H1 (cell line): Measurements from ENCODE around the gene PRR5. TPM values are rescaled to one million over a fixed set of nuclear protein-coding genes. Genes with fewer than 3 reads are reported as not detected.

ENCODE experiments used
- CTCF ChIA-PET: fragments of 300-600 bp; sonication (Branson Sonifier 250); formaldehyde crosslinking; loops from one replicate; lab custom pipeline; 2021; ENCODE audit not compliant: partially characterized antibody; lab: Charles Lee
- POLR2A ChIA-PET: fragments of 300-600 bp; sonication (Branson Sonifier 250); formaldehyde crosslinking; loops from one replicate; lab custom pipeline; 2021; ENCODE audit warnings: inconsistent platforms; ENCODE audit not compliant: partially characterized antibody; lab: Charles Lee
- DNase-seq, 2 experiments: peaks; one replicate each; pipeline versions ENCODE4 v3.0.0 to v3.0.0-alpha.2; 2010 to 2022; ENCODE audit warnings: low spot score in 2 of 2, low read depth in 1 of 2, mixed read lengths in 1 of 2
- FAIRE-seq: peaks from 2 replicates; lab custom pipeline; 2011; peaks lifted over from hg19 to GRCh38; lab: Jason Lieb, UNC
- H2AFZ ChIP-seq: 2 replicates; pipeline ENCODE4 v1.8.1; 2012; ENCODE audit warnings: low read length, inconsistent platforms
- H2AK5ac ChIP-seq: 2 replicates; pipeline ENCODE4 v1.6.1; 2013; ENCODE audit warnings: low read depth, low read length
- H2BK120ac ChIP-seq: replicated peaks from 2 replicates; pipeline ENCODE3; 2013; ENCODE audit warnings: low read depth, low read length, inconsistent platforms
- H2BK12ac ChIP-seq: 2 replicates; pipeline ENCODE4 v1.6.1; 2013; ENCODE audit warnings: low read depth, low read length
- H2BK15ac ChIP-seq: 2 replicates; pipeline ENCODE4 v1.6.1; 2013; ENCODE audit warnings: low read length
- H2BK20ac ChIP-seq: 2 replicates; pipeline ENCODE4 v1.6.1; 2013; ENCODE audit warnings: low read length
- H2BK5ac ChIP-seq: 2 replicates; pipeline ENCODE4 v1.6.1; 2013; ENCODE audit warnings: low read depth, low read length
- H3K14ac ChIP-seq: 2 replicates; pipeline ENCODE4 v1.6.1; 2013; ENCODE audit warnings: inconsistent platforms; ENCODE audit not compliant: insufficient read length
- H3K18ac ChIP-seq: 2 replicates; pipeline ENCODE4 v1.6.1; 2013; ENCODE audit warnings: low read length; ENCODE audit errors: extremely low read depth
- H3K23ac ChIP-seq: 2 replicates; pipeline ENCODE4 v1.6.1; 2013; ENCODE audit warnings: inconsistent platforms; ENCODE audit not compliant: insufficient read length
- H3K23me2 ChIP-seq: 2 replicates; pipeline ENCODE4 v1.6.1; 2013; ENCODE audit warnings: low read depth, low read length
- H3K27ac ChIP-seq: 2 replicates; pipeline ENCODE4 v1.6.1; 2011; ENCODE audit warnings: low read depth, low read length, inconsistent platforms
- H3K27me3 ChIP-seq, 4 experiments: replicated peaks in 1 of 4; 1 replicate in 1 of 4; 2 replicates in 3 of 4; pipeline versions ENCODE4 v1.6.1 to v1.8.1; 2011 to 2013; ENCODE audit warnings: low read length in 3 of 4, mild to moderate bottlenecking in 3 of 4, inconsistent platforms in 2 of 4, mixed read lengths in 2 of 4, moderate library complexity in 1 of 4; ENCODE audit not compliant: control insufficient read depth in 3 of 4, insufficient read depth in 3 of 4; ENCODE audit errors: extremely low read depth in 1 of 4
- H3K36me3 ChIP-seq, 4 experiments: 2 replicates each; pipeline versions ENCODE4 v1.6.1 to v1.8.1; 2011 to 2013; ENCODE audit warnings: mild to moderate bottlenecking in 4 of 4, low read length in 3 of 4, moderate library complexity in 2 of 4, control low read depth in 1 of 4, inconsistent platforms in 1 of 4; ENCODE audit not compliant: insufficient read depth in 4 of 4, control insufficient read depth in 2 of 4
- H3K4ac ChIP-seq: replicated peaks from 2 replicates; pipeline ENCODE3; 2013; ENCODE audit warnings: low read length, low read depth, mixed read lengths, inconsistent platforms; ENCODE audit not compliant: insufficient read length
- H3K4me1 ChIP-seq, 4 experiments: replicated peaks in 1 of 4; 1 replicate in 1 of 4; 2 replicates in 3 of 4; pipeline versions ENCODE4 v1.6.1 to v1.8.1; 2011 to 2013; ENCODE audit warnings: low read length in 3 of 4, inconsistent platforms in 2 of 4, mixed read lengths in 1 of 4; ENCODE audit not compliant: insufficient read depth in 4 of 4, control insufficient read depth in 3 of 4
- H3K4me2 ChIP-seq, 2 experiments: 2 replicates each; pipeline versions ENCODE4 v1.6.1 to v1.8.1; 2011 to 2013; ENCODE audit warnings: low read depth in 2 of 2, low read length in 2 of 2, control low read depth in 1 of 2, inconsistent platforms in 1 of 2, mild to moderate bottlenecking in 1 of 2; ENCODE audit not compliant: insufficient read depth in 1 of 2
- H3K4me3 ChIP-seq, 4 experiments: fragments of 200-600, 300-600 bp in 1 of 4; sonication (generic), shearing (Covaris generic), sonication (Bioruptor Twin) in 1 of 4; 2 replicates each; pipeline versions ENCODE4 v1.5.1 to v1.8.1; 2011 to 2016; ENCODE audit warnings: low read length in 4 of 4, low read depth in 3 of 4, control low read depth in 2 of 4, inconsistent platforms in 2 of 4, mild to moderate bottlenecking in 2 of 4, mixed read lengths in 1 of 4, moderate library complexity in 1 of 4; ENCODE audit not compliant: insufficient read depth in 2 of 4; ENCODE audit errors: extremely low read depth in 1 of 4
- H3K56ac ChIP-seq: replicated peaks from 2 replicates; pipeline ENCODE3; 2013; ENCODE audit warnings: low read depth, mild to moderate bottlenecking, mixed read lengths, low read length, inconsistent platforms; ENCODE audit not compliant: insufficient read length
- H3K79me1 ChIP-seq: 2 replicates; pipeline ENCODE4 v1.6.1; 2013; ENCODE audit warnings: low read depth, low read length, control low read depth
- H3K79me2 ChIP-seq, 2 experiments: 2 replicates each; pipeline versions ENCODE4 v1.6.1 to v1.8.1; 2012 to 2013; ENCODE audit warnings: low read length in 2 of 2, mild to moderate bottlenecking in 2 of 2, inconsistent platforms in 1 of 2; ENCODE audit not compliant: insufficient read depth in 2 of 2, control insufficient read depth in 1 of 2
- H3K9ac ChIP-seq, 4 experiments: replicated peaks in 1 of 4; 1 replicate in 1 of 4; 2 replicates in 3 of 4; pipeline versions ENCODE4 v1.6.1 to v1.8.1; 2011 to 2013; ENCODE audit warnings: low read depth in 3 of 4, low read length in 3 of 4, control low read depth in 2 of 4, mild to moderate bottlenecking in 2 of 4, moderate library complexity in 2 of 4, inconsistent platforms in 1 of 4; ENCODE audit errors: extremely low read depth in 1 of 4
- H3K9me3 ChIP-seq, 2 experiments: 2 replicates each; pipeline versions ENCODE4 v1.6.1 to v1.8.1; 2012 to 2013; ENCODE audit warnings: mild to moderate bottlenecking in 2 of 2, moderate library complexity in 2 of 2, control low read depth in 1 of 2, inconsistent platforms in 1 of 2, low read depth in 1 of 2, low read length in 1 of 2, mixed read lengths in 1 of 2; ENCODE audit not compliant: insufficient read depth in 2 of 2
- H4K20me1 ChIP-seq, 2 experiments: replicated peaks in 1 of 2; 2 replicates each; pipeline versions ENCODE3 to v1.8.1; 2011 to 2013; ENCODE audit warnings: inconsistent platforms in 2 of 2, low read length in 2 of 2, mild to moderate bottlenecking in 1 of 2; ENCODE audit not compliant: insufficient read depth in 2 of 2, control insufficient read depth in 1 of 2
- H4K5ac ChIP-seq: 2 replicates; pipeline ENCODE4 v1.6.1; 2013; ENCODE audit warnings: low read length, low read depth, mixed read lengths, inconsistent platforms; ENCODE audit not compliant: insufficient read length
- H4K8ac ChIP-seq: 2 replicates; pipeline ENCODE4 v1.8.0; 2013; ENCODE audit warnings: mild to moderate bottlenecking, moderate library complexity, low read length, inconsistent platforms; ENCODE audit not compliant: insufficient read depth; ENCODE audit errors: extremely low read depth
- H4K91ac ChIP-seq: replicated peaks from 2 replicates; pipeline ENCODE3; 2013; ENCODE audit warnings: low read length, mixed read lengths, inconsistent platforms; ENCODE audit not compliant: insufficient read length
- SP1 ChIP-seq: IDR thresholded peaks from 2 replicates; pipeline ENCODE4 v1.6.1; 2011; ENCODE audit warnings: low read depth, low read length
- SRF ChIP-seq: IDR thresholded peaks from 2 replicates; pipeline ENCODE4 v1.6.1; 2011; ENCODE audit warnings: mild to moderate bottlenecking, low read depth, low read length, moderate library complexity
- WGBS, 2 experiments: shearing (Covaris generic) in 1 of 2; methylation state at CpG; one replicate each; pipeline versions ENCODE4 v1.1.6 to v1.1.7; 2013 to 2015; ENCODE audit warnings: low lambda C conversion rate in 2 of 2, mixed read lengths in 2 of 2, inconsistent platforms in 1 of 2, low coverage in 1 of 2, missing lambda C conversion rate in 1 of 2; ENCODE audit not compliant: insufficient replicate concordance in 2 of 2, insufficient coverage in 1 of 2, insufficient read length in 1 of 2; ENCODE audit errors: extremely low coverage in 1 of 2, missing lambda C conversion rate in 1 of 2; 5-methylcytosine and 5-hydroxymethylcytosine counted together
- polyA plus RNA-seq, 7 experiments: library from polyadenylated mRNA; depleted of rRNA in 3 of 7; stranded (reverse) in 5 of 7; unstranded in 2 of 7; fragments of >200 nt in 5 of 7; fragments of 200-250 nt in 2 of 7; gene quantifications; 1 replicate in 5 of 7; 2 replicates in 1 of 7; 4 replicates in 1 of 7; pipeline versions ENCODE4 v1.2.1 to v1.2.3, GENCODE V29; 2011 to 2013; ENCODE audit warnings: missing spikeins in 2 of 7, mixed read lengths in 2 of 7
- total RNA-seq: library from RNA; stranded (reverse); fragmentation: NEBNext Ultra II Directional; extraction: Animal tissue kit (Norgen Biotek cat#: 25700); gene quantifications from 2 replicates; pipeline ENCODE4 v1.2.1, GENCODE V29; 2021

Gene PRR5
- total and polyA plus RNA-seq, 2 of the 8 experiments (the other 6 are each of a cell fraction or from before 2014, with no cell fraction given): 16.5 to 25.7 TPM

GRCh38 chr22:44721213-44721612 is 19.2 kb downstream of the PRR5 start:
- Histone ChIP-seq H2BK20ac (no peak overlapping the region), H3K18ac (no peak overlapping the region), H3K9me3 (no peaks in the 10 kb centered on the region), H3K4me1 (peaks cover 0 to 8% (median 3%) of the 10 kb centered on the region in 4 experiments; a peak in 6 of 7 replicates), H2BK120ac (no peak overlapping the region), H3K9ac (no peak overlapping the region), H2AK5ac (no peak overlapping the region), H3K23ac (no peak overlapping the region), H3K56ac (no peak overlapping the region), H2BK12ac (no peak overlapping the region; the same call in 1 of the 2 replicates), H3K79me1 (no peaks in the 10 kb centered on the region; the same call in 1 of the 2 replicates), H2AFZ (no peak overlapping the region), H3K4ac (no peak overlapping the region), H3K4me3 (no peak overlapping the region), H4K5ac (no peak overlapping the region), H3K36me3 (no peaks in the 10 kb centered on the region), H2BK15ac (no peak overlapping the region), H4K8ac (no peak overlapping the region), H3K79me2 (no peaks in the 10 kb centered on the region), H3K23me2 (no peaks in the 10 kb centered on the region), H2BK5ac (0 out of 2 replicates have a peak overlapping the region, but pooled peaks have one; percentile 21), H3K27ac (no peak overlapping the region), H3K27me3 (no peaks in the 10 kb centered on the region), H4K20me1 (peaks cover 0 to 9% of the 10 kb centered on the region in 2 experiments), H4K91ac (no peak overlapping the region), H3K14ac (no peak overlapping the region), H3K4me2 (no peak overlapping the region; a peak in 1 of 4 replicates)
- FAIRE-seq: peak; percentile 57
- TF ChIP-seq SRF: no peak
- TF ChIP-seq SP1: peak; percentile 66
- 81% methylated on average over 7 of the region's 7 CpGs; no CpG with 5 or more reads in 1 of the 2 experiments for WGBS, 2 experiments
- ChIA-PET CTCF (interaction anchor here (0.9 to 3.8 kb wide), 4 partner anchors 9 to 13 kb away, joined by 3 to 33 read pairs (median 4); no protein-coding TSS in a partner anchor), POLR2A (interaction anchor here (0.9 to 1.4 kb wide), 2 partner anchors 8 to 19 kb away, joined by 3 read pairs; no protein-coding TSS in a partner anchor)
- DNase-seq: peak in 1 of 2 experiments; percentile 44
